GM23338 (cell line): ENCODE measurements around the gene ADM2.

Experiments used
- EZH2phosphoT487 ChIP-seq: fragments of 200-600 bp; sonication (generic); IDR thresholded peaks from one replicate; pipeline ENCODE4 v1.8.1; 2018; ENCODE audit warnings: antibody characterized with exemption; ENCODE audit not compliant: unreplicated experiment
- TF ChIP-seq, protein P1 (sequence below), 2 experiments: fragments of 200-600 bp in 1 of 2; sonication (generic) in 1 of 2; conservative IDR thresholded peaks; 2 replicates each; pipeline versions ENCODE4 v1.5.1 to v1.6.1; 2016 to 2017; ENCODE audit warnings: antibody characterized with exemption in 2 of 2, low read depth in 2 of 2, mild to moderate bottlenecking in 2 of 2, moderate library complexity in 1 of 2

DNA sequence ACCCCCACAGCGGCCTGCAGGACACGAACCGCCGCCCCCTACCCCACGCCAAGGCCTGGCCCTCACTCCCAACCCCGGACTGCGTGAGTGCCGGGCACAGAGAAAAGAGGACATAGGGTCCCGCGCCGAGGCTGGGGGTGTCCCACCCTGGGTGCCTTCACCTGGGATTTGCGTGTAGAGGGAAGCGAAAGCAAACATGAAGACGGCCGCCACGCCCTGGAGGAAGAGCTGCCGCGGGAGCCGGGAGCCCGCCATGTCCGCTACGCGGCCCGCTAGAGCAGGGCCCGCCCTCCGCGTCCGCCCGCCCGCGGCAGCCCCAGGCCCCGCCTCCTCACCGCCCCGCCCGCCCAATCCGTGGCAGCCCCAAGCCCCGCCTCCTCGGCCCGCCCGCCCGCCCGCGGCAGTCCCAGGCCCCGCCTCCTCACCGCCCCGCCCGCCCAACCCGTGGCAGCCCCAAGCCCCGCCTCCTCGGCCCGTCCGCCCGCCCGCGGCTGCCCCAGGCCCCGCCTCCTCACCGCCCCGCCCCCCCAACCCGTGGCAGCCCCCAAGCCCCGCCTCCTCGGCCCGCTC lies 26.2 kb downstream of the ADM2 start, which contains the start of gene LMF2:
- no peak for TF ChIP-seq EZH2phosphoT487
- TF ChIP-seq, protein P1, sequence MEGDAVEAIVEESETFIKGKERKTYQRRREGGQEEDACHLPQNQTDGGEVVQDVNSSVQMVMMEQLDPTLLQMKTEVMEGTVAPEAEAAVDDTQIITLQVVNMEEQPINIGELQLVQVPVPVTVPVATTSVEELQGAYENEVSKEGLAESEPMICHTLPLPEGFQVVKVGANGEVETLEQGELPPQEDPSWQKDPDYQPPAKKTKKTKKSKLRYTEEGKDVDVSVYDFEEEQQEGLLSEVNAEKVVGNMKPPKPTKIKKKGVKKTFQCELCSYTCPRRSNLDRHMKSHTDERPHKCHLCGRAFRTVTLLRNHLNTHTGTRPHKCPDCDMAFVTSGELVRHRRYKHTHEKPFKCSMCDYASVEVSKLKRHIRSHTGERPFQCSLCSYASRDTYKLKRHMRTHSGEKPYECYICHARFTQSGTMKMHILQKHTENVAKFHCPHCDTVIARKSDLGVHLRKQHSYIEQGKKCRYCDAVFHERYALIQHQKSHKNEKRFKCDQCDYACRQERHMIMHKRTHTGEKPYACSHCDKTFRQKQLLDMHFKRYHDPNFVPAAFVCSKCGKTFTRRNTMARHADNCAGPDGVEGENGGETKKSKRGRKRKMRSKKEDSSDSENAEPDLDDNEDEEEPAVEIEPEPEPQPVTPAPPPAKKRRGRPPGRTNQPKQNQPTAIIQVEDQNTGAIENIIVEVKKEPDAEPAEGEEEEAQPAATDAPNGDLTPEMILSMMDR (conservative IDR thresholded peaks at IDR 0.05; ENCODE audit: low read depth in 2 of 2): no peak
